ENCODE data around the gene DHRS12.

Gene DHRS12

DNA sequence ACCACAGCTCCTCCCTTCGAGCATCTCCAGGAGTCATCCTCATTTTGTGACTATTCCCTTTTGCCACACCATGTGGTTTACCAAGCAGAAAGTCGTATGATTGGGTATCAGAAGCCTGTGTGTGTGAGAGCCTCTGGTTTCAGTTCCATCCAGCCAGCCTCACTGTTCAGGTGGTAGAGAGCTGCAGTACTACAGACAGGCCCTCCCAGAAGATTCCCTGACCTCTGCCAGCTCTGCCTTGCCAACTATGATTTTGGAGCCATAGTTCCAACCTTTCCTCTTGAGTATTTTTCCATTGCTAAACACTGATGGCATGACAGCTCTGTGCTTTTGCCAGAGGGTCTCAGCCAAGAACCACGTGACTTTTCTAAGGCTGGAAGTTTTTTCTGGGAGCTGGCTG, 82.5 kb downstream of the DHRS12 start:
- DNase-seq, result no peak

DNA sequence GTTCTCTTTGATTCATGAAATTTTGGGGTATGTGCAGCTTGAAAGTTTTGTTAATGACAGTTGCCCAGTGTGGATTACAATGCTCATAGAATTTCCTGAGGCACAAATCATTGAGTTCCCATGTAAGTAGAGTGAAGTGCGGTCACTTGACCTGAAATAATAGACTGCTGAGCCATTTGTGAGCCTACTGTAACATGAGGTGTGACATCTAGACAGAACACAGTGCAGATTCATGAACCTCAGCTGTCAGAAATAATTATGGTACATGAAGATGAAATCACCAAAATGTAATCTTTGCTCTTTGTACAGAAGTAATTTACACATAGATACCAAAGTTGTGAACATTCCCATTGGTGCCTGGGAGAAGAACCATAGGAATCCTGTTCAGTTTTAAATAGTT, 84.6 kb downstream of the DHRS12 start:
- no peak for DNase-seq
